ENCODE results near the gene SNTG2. TPM values are rescaled to one million over a fixed set of nuclear protein-coding genes. Genes with fewer than 3 reads are reported as not detected.

Gene SNTG2
- total and polyA plus RNA-seq, 2 donors (not counting 3 experiments of a cell fraction or from before 2014, with no cell fraction given) = not detected

- Histone ChIP-seq H3K4me3 (replicated peaks in 1 of 3; ENCODE audit: insufficient read depth in 1 of 3, low read depth in 1 of 3, low read length in 3 of 3) (no peak overlapping the region), H3K4me1 (ENCODE audit: control insufficient read depth, extremely low read depth, insufficient read depth, low read length) (no peaks in the 10 kb centered on the region), H3K36me3 (ENCODE audit: control insufficient read depth in 2 of 2, extremely low read depth in 1 of 2, insufficient read depth in 2 of 2, low read length in 2 of 2) (no peaks in the 10 kb centered on the region), H3K79me2 (ENCODE audit: control insufficient read depth, insufficient read depth, low read length) (no peaks in the 10 kb centered on the region), H3K9ac (replicated peaks; ENCODE audit: extremely low read depth, insufficient read depth, low read length) (no peak overlapping the region), H3K27ac (ENCODE audit: insufficient read depth, low read depth, low read length) (no peak overlapping the region), H4K20me1 (replicated peaks; ENCODE audit: control insufficient read depth, extremely low read depth, insufficient read depth, low read length) (no peaks in the 10 kb centered on the region), H3K4me2 (ENCODE audit: insufficient read depth, low read length) (no peak overlapping the region), H3K27me3 (ENCODE audit: control insufficient read depth in 2 of 2, insufficient read depth in 2 of 2, low read length in 2 of 2) (no peaks in the 10 kb centered on the region), H3K9me3 (replicated peaks; ENCODE audit: control insufficient read depth, insufficient read depth, low read length) (peaks cover 7% of the 10 kb centered on the region), H2AFZ (ENCODE audit: low read depth, low read length) (no peak overlapping the region), H3K9me1 (replicated peaks; ENCODE audit: control insufficient read depth, extremely low read depth, insufficient read depth, low read length) (no peaks in the 10 kb centered on the region)
- FAIRE-seq (no peak), DNase-seq (ENCODE audit: low read depth, low spot score) (no peak)
- ChIA-PET POLR2A (no interaction called here), CTCF (no interaction called here)
- dilution Hi-C loops (cut with MboI; ENCODE audit: extremely low pct_ligation_motif_present, low sequenced_read_pairs) (no loop called here), intact Hi-C loops (cut with micrococcal nuclease) (no loop called here)
- TF ChIP-seq MAX (IDR thresholded peaks at IDR 0.05; ENCODE audit: insufficient read depth, insufficient read length) (no peak), JUN (IDR thresholded peaks at IDR 0.05; ENCODE audit: borderline replicate concordance, insufficient read depth, insufficient read length, low read depth) (no peak), EZH2 (IDR thresholded peaks at IDR 0.05; ENCODE audit: borderline replicate concordance, low read depth, low read length, severe bottlenecking) (no peak), FOS (IDR thresholded peaks at IDR 0.05; ENCODE audit: borderline replicate concordance, insufficient read depth, low read length) (no peak), POLR2A (IDR thresholded peaks at IDR 0.05; ENCODE audit: low read depth, low read length) (no peak), MYC (IDR thresholded peaks at IDR 0.05; ENCODE audit: low read depth, low read length) (no peak), CTCF (IDR thresholded peaks at IDR 0.05; ENCODE audit: extremely low read depth in 1 of 2, insufficient read depth in 1 of 2, low read depth in 1 of 2, low read length in 2 of 2) (no peak), POLR2AphosphoS5 (IDR thresholded peaks at IDR 0.05; ENCODE audit: insufficient read depth, low read depth, low read length) (no peak), GATA2 (IDR thresholded peaks at IDR 0.05; ENCODE audit: insufficient read depth, insufficient read length, low read depth, low read length) (no peak)
- BruUV-seq (replicated peaks) = no TSS peak
Measured at GRCh38 chr2:1400943-1401735, 450.5 kb downstream of the SNTG2 start.
